Skeletal muscle cell (primary cell): ENCODE measurements around the gene ENG.
"Not testable (repeated sequence)": the region's sequence is repeated elsewhere in the genome, so short reads cannot be mapped to it uniquely, and the experiment has no call there.

Source experiments
- DNase-seq: peaks from one replicate; pipeline ENCODE4 v3.0.0-alpha.2; 2010; ENCODE audit warnings: low read depth
- H3K4me3 ChIP-seq: 2 replicates; pipeline ENCODE4 v1.5.1; 2011; ENCODE audit warnings: low read depth, mild to moderate bottlenecking, control low read depth, low read length, moderate library complexity

ENG gene

DNA sequence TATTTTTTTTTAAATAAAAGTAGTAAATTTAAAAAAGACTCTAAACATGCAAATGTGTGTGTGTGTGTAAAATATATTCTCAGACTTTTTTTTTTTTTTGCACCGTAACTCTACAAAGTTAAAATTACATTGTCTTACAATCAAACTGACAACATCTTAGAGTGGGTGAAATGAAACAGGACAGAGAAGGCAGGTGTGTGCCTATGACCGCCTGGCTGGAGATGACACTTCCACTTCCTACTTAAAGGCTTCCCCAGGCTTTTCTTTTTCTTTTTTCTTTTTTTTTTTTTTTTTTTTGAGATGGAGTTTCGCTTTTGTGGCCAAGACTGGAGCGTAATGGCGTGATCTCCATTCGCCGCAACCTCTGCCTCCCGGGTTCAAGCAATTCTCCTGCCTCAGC lies 25.7 kb upstream of the ENG start:
- DNase-seq: no peak
- H3K4me3 ChIP-seq: no peak overlapping the region

DNA sequence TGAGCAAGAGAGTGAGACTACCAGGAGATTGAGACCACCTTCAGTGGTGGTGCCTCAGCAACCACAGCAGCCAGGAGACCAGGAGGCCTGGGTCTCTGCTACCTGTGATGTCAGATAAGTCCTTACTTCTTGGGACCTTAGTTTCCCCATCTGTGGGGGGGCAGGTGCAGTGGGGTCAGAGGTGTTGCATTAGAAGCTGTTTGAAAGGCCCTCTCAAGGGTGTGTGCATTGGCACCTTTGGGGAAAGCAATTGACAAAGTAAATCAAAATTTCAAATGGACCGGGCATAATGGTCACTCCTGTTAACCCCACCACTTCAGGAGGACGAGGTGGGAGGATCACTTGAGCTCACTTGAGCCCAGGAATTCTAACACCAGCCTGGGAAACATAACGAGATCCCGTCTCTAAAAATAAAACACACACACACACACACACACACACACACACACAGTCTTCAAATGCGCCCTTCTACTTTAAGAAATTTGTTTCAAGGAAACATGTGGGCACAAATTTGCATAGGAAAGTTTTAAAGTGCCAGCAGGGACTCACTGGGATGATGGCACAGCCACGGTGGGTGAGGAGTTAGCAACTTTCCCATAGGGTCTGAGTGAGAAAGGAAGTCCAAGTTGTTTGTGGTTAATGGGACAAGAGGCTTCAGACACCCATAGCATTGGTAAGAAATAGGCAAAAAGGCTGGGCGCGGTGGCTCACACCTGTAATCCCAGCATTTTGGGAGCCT lies 24.4 kb upstream of the ENG start:
- no peak for DNase-seq
- no peak overlapping the region for H3K4me3 ChIP-seq

- no peak for DNase-seq
- H3K4me3 ChIP-seq: peak overlapping the region; percentile 56
Observed at GRCh38 chr9:127878001-127878651, 23.7 kb upstream of the ENG start.

GRCh38 chr9:127877566-127877998 lies 23.1 kb upstream of the ENG start, which contains the start of gene AK1:
Gene AK1, minus strand, starts transcription at chr9:127877675. Its CDS starts 3,058 bp downstream, at chr9:127874617.
- peak within 1 kb of the TSS; percentile 56 for H3K4me3 ChIP-seq
- DNase-seq: no peak

- peak overlapping the region; percentile 56 for H3K4me3 ChIP-seq
- no peak for DNase-seq
Observed at GRCh38 chr9:127876764-127877562, 22.5 kb upstream of the ENG start.

- H3K4me3 ChIP-seq: peak overlapping the region; percentile 56
- no peak for DNase-seq
Observed at GRCh38 chr9:127876026-127876763, 21.7 kb upstream of the ENG start.

DNA sequence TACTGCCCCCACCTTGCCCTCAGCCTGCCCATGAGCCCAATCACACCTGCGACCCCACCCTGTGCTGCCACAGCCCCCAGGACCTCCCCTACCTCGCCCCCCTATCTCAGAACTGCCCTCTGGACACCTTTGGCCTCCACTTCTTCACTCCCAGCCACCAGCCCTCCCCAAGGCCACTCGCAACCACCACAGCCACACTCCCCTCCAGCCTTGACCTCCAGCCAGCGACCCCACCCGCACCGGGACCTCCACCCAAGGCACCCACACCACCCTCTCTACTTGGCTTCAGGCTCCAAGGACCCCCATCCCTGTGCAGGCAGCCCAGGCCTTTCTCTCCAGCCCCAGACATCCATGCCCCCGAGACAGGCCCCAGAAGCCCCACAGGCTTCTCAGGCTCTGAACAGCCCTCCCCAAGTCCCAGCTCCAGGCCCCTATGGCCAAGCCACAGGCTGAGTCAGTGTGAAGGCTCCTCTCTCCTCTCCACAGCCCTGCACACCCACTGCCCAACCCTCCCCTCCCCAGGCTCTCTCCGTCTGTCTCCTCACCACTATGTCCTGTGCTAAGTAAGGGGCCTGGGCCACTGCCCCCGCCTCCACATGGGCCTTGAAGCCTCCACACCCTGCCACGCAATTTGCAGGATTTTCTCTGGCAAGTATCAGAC lies 21.0 kb upstream of the ENG start:
- H3K4me3 ChIP-seq: peak overlapping the region; percentile 18
- peak; percentile 60 for DNase-seq

- H3K4me3 ChIP-seq: no peak overlapping the region
- DNase-seq: no peak
Observed at GRCh38 chr9:127874301-127875221, 20.1 kb upstream of the ENG start.

DNA sequence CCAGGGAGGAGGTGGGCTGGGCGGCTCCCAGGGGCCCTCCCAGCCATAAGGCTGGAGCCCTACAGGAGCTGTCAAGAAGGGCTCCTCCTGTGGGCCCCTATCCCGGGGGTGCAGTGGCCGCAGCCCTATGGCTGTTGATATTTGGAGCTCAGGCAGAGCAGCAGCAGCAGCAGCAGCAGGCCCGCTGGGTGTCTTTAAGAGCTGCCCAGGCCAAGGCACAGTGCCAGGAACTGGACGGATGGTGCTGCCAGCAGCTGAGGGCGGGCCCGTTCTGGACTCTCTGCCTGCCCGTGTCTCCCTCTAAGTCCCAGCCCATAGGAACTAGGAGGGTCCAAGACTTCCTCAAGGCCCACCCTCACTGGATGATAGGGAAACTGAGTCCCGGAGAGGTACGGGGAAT lies 19.4 kb upstream of the ENG start:
- DNase-seq: no peak
- H3K4me3 ChIP-seq: no peak overlapping the region

GRCh38 chr9:127873223-127873691 lies 18.8 kb upstream of the ENG start:
- DNase-seq: no peak
- H3K4me3 ChIP-seq: no peak overlapping the region

GRCh38 chr9:127872369-127873222 lies 18.1 kb upstream of the ENG start:
- no peak for DNase-seq
- no peak overlapping the region for H3K4me3 ChIP-seq

- no peak overlapping the region for H3K4me3 ChIP-seq
- DNase-seq: no peak
Observed at GRCh38 chr9:127871531-127871930, 17.1 kb upstream of the ENG start.

- DNase-seq: no peak
- no peak overlapping the region for H3K4me3 ChIP-seq
Observed at GRCh38 chr9:127870887-127871286, 16.4 kb upstream of the ENG start.

DNA sequence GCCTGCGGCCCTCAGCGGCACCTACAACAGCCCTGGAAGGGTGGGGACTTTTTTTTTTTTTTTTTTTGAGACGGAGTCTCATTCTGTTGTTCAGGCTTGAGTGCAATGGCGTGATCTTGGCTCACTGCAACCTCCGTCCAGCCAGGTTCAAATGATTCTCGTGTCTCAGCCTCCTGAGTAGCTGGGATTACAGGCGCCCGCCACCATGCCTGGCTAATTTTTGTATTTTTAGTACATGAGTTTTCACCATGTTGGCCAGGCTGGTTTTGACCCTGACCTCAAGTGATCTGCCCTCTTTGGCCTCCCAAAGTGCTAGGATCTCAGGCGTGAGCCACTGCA lies 15.7 kb upstream of the ENG start:
- H3K4me3 ChIP-seq, DNase-seq: not testable (repeated sequence)

- no peak overlapping the region for H3K4me3 ChIP-seq
Observed at GRCh38 chr9:127869310-127870152, 15.1 kb upstream of the ENG start.

DNA sequence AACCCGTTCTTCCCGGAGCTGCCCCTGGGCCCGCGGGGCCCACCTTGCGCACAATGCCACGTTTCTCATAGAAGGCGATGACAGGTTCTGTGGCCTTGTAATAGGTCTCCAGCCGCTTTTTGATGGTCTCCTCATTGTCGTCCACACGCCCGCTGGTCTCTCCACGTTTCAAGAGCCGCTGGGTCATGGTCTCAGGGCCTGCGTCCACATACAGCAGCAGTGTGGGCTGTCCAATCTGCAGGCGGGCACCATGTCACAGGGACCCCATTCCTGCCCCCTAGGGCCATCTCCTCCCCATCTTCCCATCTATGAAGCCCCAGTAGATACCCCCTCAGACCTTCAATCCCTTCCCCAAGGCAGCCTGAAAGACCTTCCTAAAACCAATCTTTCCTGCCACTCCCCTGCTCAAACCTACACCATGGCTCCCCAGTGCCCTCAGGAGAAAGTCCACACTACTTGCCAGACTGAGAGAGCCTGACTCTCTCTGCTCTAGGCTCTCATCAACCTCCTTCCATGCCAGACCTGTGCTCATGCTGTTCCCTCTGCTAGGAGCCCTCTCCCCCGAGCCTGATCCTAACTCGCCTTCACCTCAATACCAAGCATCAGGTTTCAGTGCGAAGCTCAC lies 13.9 kb upstream of the ENG start:
- DNase-seq: no peak
- H3K4me3 ChIP-seq: no peak overlapping the region

More at GRCh38 chr9:127869310-127870152, 15.1 kb upstream of the ENG start:
- DNase-seq: no peak
